Spleen (tissue), 11 donors: ENCODE data around the gene XPNPEP1. TPM values are rescaled to one million over a fixed set of nuclear protein-coding genes. Genes with fewer than 3 reads are reported as not detected.

Experiments
- DNase-seq: peaks from one replicate; pipeline ENCODE4 v3.0.0-alpha.2; 2020
- H3K27ac ChIP-seq, 8 donors: fragments of 200-600 bp; sonication (generic) in 7 of 8; 1 replicate in 4 of 8; 2 replicates in 4 of 8; pipeline versions ENCODE4 v1.5.0 to v1.8.0; 2016 to 2021; ENCODE audit warnings: inconsistent platforms in 4 of 8, mild to moderate bottlenecking in 4 of 8, moderate library complexity in 1 of 8
- H3K27me3 ChIP-seq, 7 donors: fragments of 200-600 bp; sonication (generic) in 6 of 7; replicated peaks in 1 of 7; 1 replicate in 4 of 7; 2 replicates in 3 of 7; pipeline versions ENCODE4 v1.5.0 to v1.8.0; 2016 to 2021; ENCODE audit warnings: inconsistent platforms in 3 of 7, mild to moderate bottlenecking in 1 of 7
- H3K36me3 ChIP-seq, 6 donors: fragments of 200-600 bp; sonication (generic) in 5 of 6; 1 replicate in 4 of 6; 2 replicates in 2 of 6; pipeline versions ENCODE4 v1.5.0 to v1.8.0; 2016 to 2021; ENCODE audit warnings: inconsistent platforms in 2 of 6
- H3K4me1 ChIP-seq, 6 donors: fragments of 200-600 bp; sonication (generic) in 5 of 6; 1 replicate in 3 of 6; 2 replicates in 3 of 6; pipeline versions ENCODE4 v1.5.0 to v1.8.0; 2016 to 2021; ENCODE audit warnings: inconsistent platforms in 3 of 6
- H3K4me3 ChIP-seq, 8 donors: fragments of 200-600 bp; sonication (generic) in 7 of 8; 1 replicate in 4 of 8; 2 replicates in 4 of 8; pipeline versions ENCODE4 v1.5.0 to v1.8.0; 2016 to 2021; ENCODE audit warnings: inconsistent platforms in 4 of 8, mild to moderate bottlenecking in 4 of 8, moderate library complexity in 2 of 8
- H3K9me3 ChIP-seq, 8 donors: fragments of 200-600 bp; sonication (generic) in 7 of 8; 1 replicate in 4 of 8; 2 replicates in 4 of 8; pipeline versions ENCODE4 v1.5.0 to v1.8.0; 2016 to 2021; ENCODE audit warnings: inconsistent platforms in 4 of 8
- CTCF ChIP-seq, 11 experiments: fragments of 200-600 bp in 7 of 11; fragments of 450-650 bp in 4 of 11; sonication (generic) in 4 of 11; IDR thresholded peaks in 8 of 11; conservative IDR thresholded peaks in 3 of 11; 1 replicate in 7 of 11; 2 replicates in 4 of 11; pipeline versions ENCODE4 v1.4.0 to v1.8.0; 2016 to 2021; ENCODE audit warnings: antibody characterized with exemption in 11 of 11, inconsistent platforms in 4 of 11, mild to moderate bottlenecking in 1 of 11
- POLR2A ChIP-seq, 3 donors: fragments of 450-650 bp; IDR thresholded peaks; one replicate each; pipeline ENCODE4 v1.5.1; 2017; ENCODE audit warnings: antibody characterized with exemption in 3 of 3, mild to moderate bottlenecking in 1 of 3
- POLR2AphosphoS5 ChIP-seq, 3 donors: sonication (generic); formaldehyde crosslinking; IDR thresholded peaks; one replicate each; pipeline ENCODE4 v1.5.1; 2017; ENCODE audit warnings: antibody characterized with exemption in 3 of 3
- WGBS, 5 donors: extraction: QIAGEN DNeasy Blood & Tissue Kit in 3 of 5; methylation state at CpG; one replicate each; pipeline versions ENCODE4 v1.1.5 to v1.1.7; 2013 to 2018; 5-methylcytosine and 5-hydroxymethylcytosine counted together
- intact Hi-C: fragments of 100-400 bp; cut with DNase I; formaldehyde crosslinking; loops from one replicate; pipeline ENCODE4 v1.15.0; 2023; ENCODE audit warnings: low total_unique reads
- polyA plus RNA-seq, 3 donors: library from polyadenylated mRNA; stranded (reverse); fragments of 200-250 nt; gene quantifications; one replicate each; pipeline ENCODE4 v1.2.1, GENCODE V29; 2013
- total RNA-seq, 7 donors: library from RNA; depleted of rRNA in 3 of 7; stranded (reverse); fragments of >200 nt in 3 of 7; fragmentation: NEBNext Ultra II Directional in 4 of 7; extraction: Animal tissue kit (Norgen Biotek cat#: 25700) in 4 of 7; gene quantifications; one replicate each; pipeline versions ENCODE4 v1.1.0 to v1.2.1, GENCODE V29; 2016 to 2021
- donor health status: healthy with polysubstance abuse.
- donor health status: DM: no; HTN: no; CAD: no; lungs with moderate emphysema.
- donor health status: DM: no; HTN: no; CAD: no.
- donor health status: Bipolar disorder and iron deficiency.
- donor health status: healthy.
- donor health status: DM: no; HTN: no; CAD: no.
- donor health status: DM: yes; HTN: yes; CAD: no.

XPNPEP1 gene
- total and polyA plus RNA-seq, 10 donors, result 23.1 to 97.1 (median 63.7) TPM

GRCh38 chr10:109824206-109824605 is 99.1 kb downstream of the XPNPEP1 start:
- Histone ChIP-seq H3K27me3 (peaks cover 0 to 18% (median 0%) of the 10 kb centered on the region in 7 donors), H3K27ac (no peak overlapping the region), H3K9me3 (no peaks in the 10 kb centered on the region), H3K4me3 (no peak overlapping the region), H3K4me1 (no peaks in the 10 kb centered on the region), H3K36me3 (no peaks in the 10 kb centered on the region)
- WGBS, 5 donors, result 28 to 63% (median 45%) methylated on average over 1 of the region's 1 CpG
- intact Hi-C loops, result no loop called here
- DNase-seq, result no peak
- TF ChIP-seq POLR2AphosphoS5 (IDR thresholded peaks at IDR 0.05) (no peak), CTCF (IDR thresholded peaks at IDR 0.05 in 8 of 11, conservative IDR thresholded peaks at IDR 0.05 in 3 of 11) (no peak), POLR2A (IDR thresholded peaks at IDR 0.05) (no peak)

- Histone ChIP-seq H3K36me3 (no peaks in the 10 kb centered on the region), H3K4me3 (no peak overlapping the region), H3K9me3 (no peaks in the 10 kb centered on the region), H3K27me3 (peaks cover 0 to 18% (median 0%) of the 10 kb centered on the region in 7 donors), H3K27ac (no peak overlapping the region), H3K4me1 (no peaks in the 10 kb centered on the region)
- WGBS, 5 donors, result 74 to 95% (median 90%) methylated on average over 3 of the region's 3 CpGs
- intact Hi-C loops, result no loop called here
- DNase-seq, result no peak
- TF ChIP-seq POLR2A (IDR thresholded peaks at IDR 0.05) (no peak), CTCF (IDR thresholded peaks at IDR 0.05 in 8 of 11, conservative IDR thresholded peaks at IDR 0.05 in 3 of 11) (no peak), POLR2AphosphoS5 (IDR thresholded peaks at IDR 0.05) (no peak)
Measured at GRCh38 chr10:109823196-109823595, 100.1 kb downstream of the XPNPEP1 start.

- Histone ChIP-seq H3K27ac (no peak overlapping the region), H3K9me3 (no peaks in the 10 kb centered on the region), H3K36me3 (no peaks in the 10 kb centered on the region), H3K27me3 (peaks cover 0 to 18% (median 0%) of the 10 kb centered on the region in 7 donors), H3K4me1 (no peaks in the 10 kb centered on the region), H3K4me3 (no peak overlapping the region)
- 61 to 78% (median 64%) methylated on average over 5 of the region's 5 CpGs for WGBS, 5 donors
- intact Hi-C loops, result no loop called here
- DNase-seq, result no peak
- TF ChIP-seq POLR2A (IDR thresholded peaks at IDR 0.05), result no peak
- no peak for TF ChIP-seq CTCF (IDR thresholded peaks at IDR 0.05 in 8 of 11, conservative IDR thresholded peaks at IDR 0.05 in 3 of 11)
- no peak for TF ChIP-seq POLR2AphosphoS5 (IDR thresholded peaks at IDR 0.05)
Measured at GRCh38 chr10:109821672-109822071, 101.6 kb downstream of the XPNPEP1 start.

GRCh38 chr10:109820620-109821405 is 102.5 kb downstream of the XPNPEP1 start:
- WGBS, 5 donors, result 68 to 84% (median 74%) methylated on average over 7 of the region's 7 CpGs
- TF ChIP-seq CTCF (IDR thresholded peaks at IDR 0.05 in 8 of 11, conservative IDR thresholded peaks at IDR 0.05 in 3 of 11) (no peak), POLR2AphosphoS5 (IDR thresholded peaks at IDR 0.05) (no peak), POLR2A (IDR thresholded peaks at IDR 0.05) (no peak)
- Histone ChIP-seq H3K4me3 (no peak overlapping the region), H3K9me3 (no peaks in the 10 kb centered on the region), H3K27me3 (peaks cover 0 to 17% (median 0%) of the 10 kb centered on the region in 7 donors), H3K36me3 (no peaks in the 10 kb centered on the region), H3K27ac (no peak overlapping the region), H3K4me1 (no peaks in the 10 kb centered on the region)
- intact Hi-C loops, result no loop called here
- DNase-seq, result no peak
